AG20443 (cell line): Measurements from ENCODE around the gene CNPPD1.
A peak's percentile ranks its signal among the peaks of the same experiment; 100 is the strongest.

Source experiments
- DNase-seq: peaks from one replicate; pipeline ENCODE4 v3.0.0; 2012; ENCODE audit warnings: low spot score, mixed read lengths

Gene CNPPD1

DNA sequence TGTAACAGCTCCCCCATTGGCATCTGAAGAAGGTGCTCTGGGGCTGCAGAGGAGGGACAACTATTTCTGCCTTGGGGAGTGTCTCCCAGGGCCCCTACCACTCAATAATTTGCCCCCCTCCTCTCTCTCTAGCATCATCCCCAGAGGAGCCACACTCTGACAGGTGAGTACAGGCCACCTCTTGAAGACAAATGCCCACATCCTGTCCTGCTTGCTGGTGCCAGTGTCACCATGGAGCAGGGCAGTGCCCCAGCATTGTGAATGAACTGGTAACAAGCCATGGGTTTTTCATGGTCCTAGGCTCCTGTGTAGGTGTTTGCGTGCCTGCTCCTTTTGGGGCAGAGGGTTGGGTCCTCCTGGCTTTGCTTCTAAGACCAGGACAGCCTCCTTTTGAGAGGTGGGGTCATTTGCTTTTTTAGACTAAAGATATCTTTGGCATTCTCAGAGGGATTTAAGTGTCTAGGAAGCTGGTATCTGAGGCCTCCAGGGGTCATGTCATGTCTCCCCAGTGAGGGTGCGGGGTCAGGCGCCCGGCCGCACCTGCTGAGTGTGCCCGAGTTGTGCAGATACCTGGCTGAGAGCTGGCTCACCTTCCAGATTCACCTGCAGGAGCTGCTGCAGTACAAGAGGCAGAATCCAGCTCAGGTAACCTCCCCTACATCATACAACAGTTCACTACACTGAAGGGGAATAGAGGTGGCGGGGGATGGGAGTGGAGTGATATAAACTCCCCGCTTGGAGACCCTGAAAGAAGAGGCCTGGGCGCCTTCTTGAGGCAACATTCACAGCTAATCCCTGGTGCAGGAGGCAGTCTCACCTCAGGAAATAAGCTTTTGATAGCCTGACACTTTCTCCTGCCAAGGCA is 3.1 kb upstream of the CNPPD1 start:
- DNase-seq: no peak

DNA sequence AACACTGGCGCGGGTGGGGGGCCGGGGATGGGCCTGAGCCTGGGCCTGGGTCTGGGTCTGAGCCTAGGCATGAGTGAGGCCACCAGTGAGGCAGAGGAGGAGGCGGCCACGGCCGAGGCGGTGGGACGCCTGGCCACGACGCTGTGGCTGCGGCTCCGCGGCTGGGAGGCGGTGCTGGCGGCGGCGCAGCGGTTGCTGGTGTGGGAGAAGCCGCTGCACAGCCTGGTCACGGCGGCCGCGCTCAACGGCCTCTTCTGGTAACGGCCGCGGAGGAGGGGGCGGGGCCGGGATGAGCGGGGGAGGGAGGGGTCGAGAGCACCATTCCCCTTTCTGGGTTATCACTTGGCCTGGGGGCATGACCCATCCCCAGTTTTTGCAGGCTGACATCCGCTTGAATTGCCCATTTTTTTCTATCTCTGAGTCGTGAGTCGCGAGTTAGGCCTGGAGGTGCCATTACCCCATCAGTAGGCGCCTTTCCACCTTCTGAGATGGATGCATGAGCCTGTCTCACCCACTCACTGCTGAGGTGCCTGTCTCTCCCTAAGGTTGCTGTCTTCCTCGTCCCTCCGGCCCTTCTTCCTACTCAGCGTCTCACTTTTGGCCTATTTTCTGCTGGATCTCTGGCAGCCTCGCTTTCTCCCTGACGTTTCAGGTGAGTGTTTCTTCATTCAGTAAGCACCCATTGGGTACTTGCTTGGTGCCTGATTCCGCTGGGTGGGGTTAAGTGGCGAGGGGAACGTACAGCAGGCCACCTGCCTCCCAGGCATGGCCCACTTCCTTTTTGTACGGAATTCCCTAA is 1.9 kb upstream of the CNPPD1 start:
- DNase-seq: peak; percentile 62

DNA sequence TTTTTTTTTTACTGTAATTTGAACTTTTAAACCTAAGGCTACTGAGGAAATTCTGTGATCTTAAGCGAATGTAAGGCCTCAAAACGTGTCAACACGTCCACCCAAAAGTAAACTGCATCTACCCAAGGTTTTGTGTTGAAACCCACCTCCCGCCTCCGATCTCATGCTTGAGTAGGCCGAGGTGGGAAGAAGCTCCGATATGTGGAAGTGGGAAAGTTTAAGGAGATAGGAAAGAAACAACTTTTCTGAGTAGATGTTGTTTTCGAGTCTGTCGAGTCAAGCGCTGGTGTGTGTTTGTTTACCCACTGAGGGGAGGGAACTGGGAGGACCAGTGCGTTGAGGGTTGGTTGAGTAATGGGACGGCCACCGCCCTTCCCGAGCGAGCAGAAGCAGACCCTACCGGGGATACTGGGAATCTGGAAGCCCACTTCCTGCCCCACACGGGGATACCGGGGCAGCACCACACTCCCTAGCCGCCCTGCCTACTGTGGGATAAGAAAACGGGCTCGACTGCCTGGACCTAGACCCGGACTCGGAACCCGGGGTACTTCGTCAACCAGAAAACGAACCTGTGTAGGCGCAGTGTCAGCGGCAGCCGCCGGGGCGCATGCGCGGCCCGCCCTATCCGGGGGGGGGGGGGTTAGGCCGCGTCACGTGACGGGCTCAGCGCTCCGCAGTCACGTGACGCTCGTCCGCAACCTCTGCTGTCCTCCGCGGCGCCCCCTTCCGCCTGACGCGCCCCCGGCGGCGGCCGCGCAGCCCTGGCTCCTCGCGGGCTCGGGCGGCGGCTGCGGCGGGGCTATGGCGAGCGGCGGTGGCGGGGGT is 1.0 kb upstream of the CNPPD1 start, which contains the start of gene RETREG2:
TSS of gene RETREG2 (plus strand) at position 724 of the 825 bp plus-strand sequence. CDS start at position 802, 78 bp downstream.
- peak; percentile 100 for DNase-seq

DNA sequence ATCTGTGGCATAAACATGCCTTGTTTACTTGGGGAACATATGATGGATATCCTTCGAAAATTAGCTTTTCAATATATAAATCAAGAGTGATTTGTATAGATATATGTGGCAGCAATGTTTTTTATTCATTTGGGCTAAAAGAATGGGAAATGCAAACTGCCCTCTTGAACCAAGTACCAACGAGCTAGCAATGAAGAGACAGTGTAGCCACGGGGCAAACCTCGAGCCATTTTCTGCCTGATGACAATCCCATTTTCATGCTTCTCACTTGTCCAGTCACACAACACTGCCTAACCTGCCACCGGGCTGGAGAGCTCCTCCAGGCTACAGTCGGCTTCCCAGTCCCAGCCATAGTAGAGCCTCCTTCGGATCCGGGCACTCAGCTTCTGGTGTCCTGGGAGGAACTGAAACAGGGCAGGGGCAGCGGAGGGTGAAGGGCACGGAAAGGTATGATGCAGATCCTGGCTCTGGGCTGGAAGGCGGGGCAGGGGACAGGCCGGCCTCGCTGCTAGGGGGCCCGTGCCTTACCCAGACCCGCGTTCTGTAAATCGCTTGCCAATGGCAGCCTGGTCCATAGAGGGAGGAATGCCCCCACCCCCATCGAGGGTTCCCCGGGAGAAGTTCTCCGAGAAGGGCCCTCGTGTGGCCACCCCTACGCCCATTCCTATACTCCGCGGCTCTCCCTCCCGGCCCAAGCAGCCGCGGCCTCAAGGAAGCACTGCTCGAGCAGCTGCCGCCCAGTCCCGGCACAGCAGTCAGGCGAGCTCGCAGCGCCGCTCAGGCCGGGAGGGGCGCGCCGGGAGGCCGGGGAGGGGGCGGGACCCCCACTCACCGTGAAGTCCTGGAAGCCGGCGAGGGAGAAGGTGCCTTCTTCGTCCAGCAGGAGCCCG is 552 bp downstream of the CNPPD1 start:
- peak; percentile 41 for DNase-seq

DNA sequence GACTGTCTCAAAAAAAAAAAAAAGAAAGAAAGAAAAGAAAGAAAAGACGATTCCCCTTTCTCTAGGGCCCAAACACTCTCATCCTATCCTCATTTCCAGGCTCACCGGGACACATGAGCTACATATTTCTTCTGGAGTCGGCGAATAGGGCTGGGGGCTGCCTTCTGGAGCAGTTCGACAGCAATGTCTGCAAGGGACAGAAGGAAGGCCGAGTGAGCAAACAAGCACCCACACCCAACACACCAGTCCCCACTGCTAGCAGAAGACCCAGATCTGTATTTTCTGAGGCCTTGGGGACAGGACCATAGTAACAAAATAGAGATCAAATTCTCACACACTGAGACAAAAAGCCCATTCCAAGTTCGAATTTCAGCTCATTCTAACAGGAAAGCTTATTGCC is 1.2 kb downstream of the CNPPD1 start:
- no peak for DNase-seq

DNA sequence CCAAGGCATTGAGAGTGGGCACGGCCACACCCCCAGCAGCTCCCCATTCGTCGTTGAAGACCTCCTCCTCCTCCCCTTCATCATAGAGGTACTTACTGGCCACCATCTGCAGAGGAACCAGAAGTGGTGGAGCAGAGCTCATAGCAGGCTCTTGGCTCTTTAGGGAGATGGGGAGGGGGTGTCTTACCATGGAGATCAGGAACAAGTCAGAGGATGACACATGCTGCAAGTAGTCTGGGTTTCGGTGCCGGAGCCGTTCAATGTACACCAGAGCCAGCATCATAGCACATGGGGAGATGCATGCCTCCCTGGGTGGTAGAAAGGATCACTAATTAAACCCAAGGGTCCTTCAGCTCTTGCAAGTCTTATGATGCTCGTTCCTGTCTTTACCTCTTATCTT is 1.9 kb downstream of the CNPPD1 start:
- DNase-seq: no peak

DNA sequence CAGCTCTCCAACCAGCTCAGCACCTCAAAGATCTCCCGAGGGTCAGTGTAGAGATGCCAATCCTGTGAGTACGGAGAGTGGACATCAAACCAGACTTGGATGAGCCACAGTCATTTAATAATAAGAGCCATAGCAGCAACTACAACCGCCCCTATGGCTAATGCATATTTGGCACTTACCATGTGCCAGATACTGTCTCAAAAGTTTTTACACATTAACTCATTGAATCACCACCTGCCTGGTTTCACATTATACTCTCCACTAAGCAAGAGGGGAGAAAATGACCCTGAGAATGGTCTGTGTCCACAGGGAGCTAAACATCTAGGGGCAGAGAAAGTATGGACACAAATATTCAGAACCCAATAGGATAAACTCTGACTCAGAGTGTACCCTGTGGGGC is 2.6 kb downstream of the CNPPD1 start:
- DNase-seq: no peak

DNA sequence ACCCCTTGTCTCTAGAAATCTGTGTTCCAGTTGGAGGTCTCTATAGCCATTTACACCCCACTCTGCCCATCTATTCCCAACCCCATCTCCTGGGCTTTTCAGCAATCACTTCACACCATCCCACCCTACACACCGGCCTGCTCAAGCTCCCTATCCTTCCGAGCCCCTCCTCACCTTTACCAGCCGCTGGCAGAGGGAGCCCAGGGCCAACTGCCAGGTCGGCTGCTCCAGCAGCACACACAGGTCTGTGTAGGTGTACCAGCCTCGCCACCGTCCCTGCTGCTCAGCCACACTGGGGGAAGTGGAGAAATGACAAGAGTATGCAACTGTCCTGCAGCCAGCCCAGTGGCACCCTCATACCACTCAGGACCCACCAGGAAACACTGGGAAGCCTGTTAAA is 3.5 kb downstream of the CNPPD1 start:
- no peak for DNase-seq

DNA sequence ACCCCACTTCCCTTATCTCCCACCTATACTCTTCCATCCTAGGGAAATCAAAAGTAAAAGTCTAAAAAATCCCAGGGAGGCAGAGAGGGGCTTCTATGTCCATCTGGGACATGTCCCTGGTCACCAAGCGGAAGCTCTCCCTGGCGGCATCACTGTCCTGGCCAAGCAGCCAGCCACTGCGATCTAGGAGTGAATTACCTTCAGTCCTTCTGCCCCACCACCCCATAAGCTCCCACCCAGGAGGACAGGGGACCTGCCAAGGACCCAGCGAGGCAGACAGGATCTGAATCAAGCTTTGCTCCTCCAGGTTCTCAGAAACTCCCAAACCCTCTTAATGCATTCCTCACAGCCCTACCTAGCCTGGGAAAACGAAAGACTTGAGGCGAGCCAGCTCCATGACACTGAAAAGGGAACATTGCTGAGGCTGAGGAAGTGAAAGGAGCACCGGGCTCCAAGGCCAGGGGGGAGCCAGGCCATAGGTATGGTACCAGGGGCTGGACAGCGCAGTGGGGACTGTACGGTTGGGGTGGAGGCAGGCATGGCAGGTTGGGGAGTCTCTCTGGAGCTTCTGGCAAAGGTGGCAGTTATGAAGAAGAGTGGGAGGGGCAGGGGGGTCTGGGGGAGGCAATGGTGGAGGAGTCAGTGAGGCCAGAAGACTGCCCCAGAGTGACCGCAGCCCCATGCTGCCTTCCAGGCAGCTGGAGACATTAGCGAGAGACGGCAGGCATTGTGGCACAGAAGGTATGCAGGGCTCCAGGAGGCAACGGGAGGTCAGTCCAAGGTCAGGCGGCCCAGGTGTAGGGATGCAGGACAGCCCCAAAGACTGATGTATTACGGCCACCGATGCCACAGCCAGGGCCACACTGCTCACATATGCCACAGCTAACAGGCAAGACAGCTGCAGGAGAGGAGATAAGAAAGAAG is 4.2 kb downstream of the CNPPD1 start:
- DNase-seq: no peak

DNA sequence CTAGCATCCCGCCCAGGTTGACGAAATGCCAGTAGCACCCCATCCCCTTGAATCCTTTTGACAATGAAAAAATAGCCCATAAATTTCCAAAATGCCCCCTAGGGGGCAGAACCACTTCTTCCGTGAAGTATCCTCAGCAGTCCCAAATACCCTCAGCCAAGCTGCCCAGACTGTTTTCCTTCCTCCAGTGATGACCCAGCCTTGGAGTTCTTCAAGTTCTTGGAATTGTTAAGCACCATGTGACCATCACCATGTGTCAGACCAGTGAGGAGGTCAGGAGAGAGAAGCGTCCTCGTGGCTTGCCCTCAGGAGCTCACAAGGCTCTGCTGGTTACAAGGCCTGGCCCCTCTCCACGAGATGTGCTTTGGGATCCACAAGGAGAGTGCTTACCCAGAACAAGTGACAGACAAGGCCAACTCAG is 5.5 kb downstream of the CNPPD1 start:
- DNase-seq: peak; percentile 86

DNA sequence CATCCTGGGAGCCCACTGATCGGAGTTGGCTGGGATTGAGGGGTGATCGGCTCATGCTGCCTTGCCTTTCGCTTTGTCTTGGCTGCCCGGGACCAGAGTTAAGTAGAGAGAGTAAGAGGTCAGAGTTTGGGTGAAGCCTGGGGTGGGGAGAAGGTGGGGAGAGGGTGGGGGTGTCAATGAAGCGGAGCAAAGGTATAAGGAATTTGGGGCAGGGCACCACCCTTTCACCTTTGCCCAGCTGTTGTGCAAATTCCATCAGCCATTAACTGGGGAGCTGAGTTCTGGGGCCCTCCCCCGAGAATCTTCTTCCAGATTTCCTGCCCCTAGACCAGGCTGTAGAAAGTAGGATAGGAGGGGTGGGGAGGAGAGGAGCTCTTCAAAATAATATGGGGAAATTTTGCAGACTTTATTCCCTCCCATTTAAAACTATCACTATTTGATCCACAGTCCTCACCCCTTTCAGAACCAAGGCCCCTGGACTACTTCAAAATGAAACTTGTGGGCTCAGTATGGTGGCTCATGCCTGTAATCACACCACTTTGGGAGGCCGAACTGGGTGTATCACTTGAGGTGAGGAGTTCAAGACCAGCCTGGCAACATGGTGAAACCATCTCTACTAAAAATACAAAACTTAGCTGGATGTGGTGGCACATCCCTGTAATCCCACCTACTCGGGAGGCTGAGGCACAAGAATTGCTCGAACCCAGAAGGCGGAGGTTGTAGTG is 6.6 kb downstream of the CNPPD1 start, which contains the start of gene SLC23A3:
TSS of gene SLC23A3 (minus strand) at position 100 of the 725 bp plus-strand sequence. CDS start at position 55, 45 bp downstream.
- DNase-seq: no peak

DNA sequence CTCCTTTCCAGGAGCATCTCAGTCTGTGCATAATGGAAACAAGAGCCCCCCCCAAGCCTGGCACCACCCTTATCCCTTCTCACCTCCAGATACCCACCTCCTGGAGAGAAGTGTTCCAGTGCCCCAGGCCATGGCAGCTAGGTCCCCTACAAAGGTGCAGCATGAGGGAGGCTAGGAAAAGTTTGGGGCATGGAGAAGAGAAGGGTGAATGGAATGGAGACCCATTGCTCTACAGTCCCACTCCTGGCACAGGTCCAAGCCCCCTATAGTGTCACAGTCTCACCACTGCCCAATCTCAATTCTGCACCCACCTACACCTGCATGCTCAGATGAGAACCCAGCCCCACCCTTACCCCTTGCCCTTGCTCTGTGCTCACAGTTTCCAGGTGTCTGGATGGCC is 7.8 kb downstream of the CNPPD1 start:
- no peak for DNase-seq

DNA sequence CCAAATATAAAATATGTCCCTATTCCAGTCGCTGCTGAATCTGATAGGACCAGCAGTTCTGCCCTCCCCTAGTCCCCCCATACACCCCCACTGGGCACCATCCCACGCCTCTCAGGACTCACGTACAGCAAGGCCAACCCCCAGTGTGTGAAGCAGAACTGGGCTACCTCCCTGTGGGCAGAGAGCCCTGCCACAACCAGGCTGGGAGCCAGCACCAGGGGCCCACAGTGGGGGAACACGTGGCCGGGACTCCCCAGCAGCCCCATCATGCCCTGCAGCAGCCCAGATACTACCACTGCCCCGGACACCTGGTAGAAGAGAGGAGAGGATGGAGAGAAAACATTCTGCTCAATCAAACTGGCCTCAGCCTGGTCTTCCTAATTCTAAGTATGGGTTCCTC is 8.2 kb downstream of the CNPPD1 start:
- no peak for DNase-seq

DNA sequence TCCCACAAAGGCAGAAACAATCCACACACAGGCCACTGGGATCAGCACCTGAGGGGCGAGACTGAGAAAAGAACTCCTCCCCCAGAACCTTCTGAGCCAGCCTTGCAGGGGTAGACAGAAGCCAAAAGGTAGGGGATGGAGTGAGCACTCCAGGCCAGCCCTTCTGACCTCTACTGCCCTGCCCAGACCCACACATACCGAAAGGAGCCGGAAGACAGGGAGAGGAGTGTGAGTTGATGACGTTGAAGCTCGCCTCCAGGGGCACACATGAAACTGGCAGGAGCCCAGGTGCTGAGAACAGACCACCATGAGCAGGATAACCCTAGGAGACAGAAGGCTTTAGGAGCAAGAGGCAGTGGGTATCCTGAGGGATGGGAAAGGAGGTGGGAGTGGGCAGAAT is 8.7 kb downstream of the CNPPD1 start:
- DNase-seq: no peak

DNA sequence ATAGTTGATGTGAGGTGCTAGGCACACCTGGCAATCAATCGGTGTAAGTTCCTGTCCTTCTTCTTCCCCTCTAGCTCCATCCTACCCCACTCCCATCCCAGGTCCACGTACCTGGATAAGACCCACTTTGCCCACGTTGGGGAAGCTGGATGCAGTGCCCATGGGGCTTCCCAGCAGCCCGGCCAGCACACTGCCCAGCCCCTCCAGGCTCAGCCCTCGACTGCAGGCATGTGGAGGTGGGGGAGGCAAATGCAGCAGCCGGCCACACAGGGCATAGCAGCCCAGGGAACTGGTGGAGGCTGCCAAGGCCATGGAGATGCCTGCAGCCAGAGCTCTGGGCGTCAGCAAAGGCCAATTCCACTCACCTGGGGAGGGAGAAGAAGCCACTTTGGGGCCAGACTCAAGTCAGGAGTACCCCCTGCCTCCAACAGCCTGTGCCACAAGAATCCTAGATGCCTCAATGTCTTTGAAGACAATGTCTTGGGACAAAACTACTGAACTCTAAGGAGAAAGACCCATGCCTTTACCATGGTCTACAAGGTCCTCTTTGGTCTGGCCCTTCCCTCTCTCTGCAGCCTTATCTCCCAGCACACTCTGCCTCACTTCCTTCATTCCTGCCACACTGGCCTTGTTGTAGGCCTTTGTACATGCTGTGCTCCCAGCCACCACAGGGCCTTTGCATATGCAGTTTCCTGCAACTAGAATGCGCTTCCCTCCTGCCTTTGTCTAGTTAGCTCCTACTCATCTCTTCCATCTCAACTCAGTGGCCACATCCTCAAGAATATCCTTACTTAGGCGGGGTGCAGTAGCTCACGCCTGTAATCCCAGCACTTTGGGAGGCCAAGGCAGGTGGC is 11.4 kb downstream of the CNPPD1 start:
- DNase-seq: no peak

DNA sequence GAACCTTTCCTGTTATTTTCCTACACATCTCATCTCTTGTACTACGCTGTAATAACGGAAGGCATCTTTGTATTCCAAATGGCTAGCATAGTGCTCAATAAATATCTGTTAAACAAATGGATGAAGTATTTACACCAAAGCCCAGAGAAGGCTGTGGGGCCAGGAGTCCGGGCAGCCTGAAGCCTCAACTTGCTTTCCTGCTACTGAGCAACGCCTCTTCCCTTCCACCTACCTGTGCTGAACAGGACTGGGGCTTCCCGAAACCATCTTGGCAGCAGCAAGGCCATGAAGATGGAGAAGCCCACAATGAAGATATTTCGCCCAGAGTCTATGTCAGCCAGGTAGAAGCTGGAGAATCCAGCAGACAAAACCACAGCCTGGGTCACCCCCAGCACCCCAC is 13.6 kb downstream of the CNPPD1 start:
- no peak for DNase-seq

DNA sequence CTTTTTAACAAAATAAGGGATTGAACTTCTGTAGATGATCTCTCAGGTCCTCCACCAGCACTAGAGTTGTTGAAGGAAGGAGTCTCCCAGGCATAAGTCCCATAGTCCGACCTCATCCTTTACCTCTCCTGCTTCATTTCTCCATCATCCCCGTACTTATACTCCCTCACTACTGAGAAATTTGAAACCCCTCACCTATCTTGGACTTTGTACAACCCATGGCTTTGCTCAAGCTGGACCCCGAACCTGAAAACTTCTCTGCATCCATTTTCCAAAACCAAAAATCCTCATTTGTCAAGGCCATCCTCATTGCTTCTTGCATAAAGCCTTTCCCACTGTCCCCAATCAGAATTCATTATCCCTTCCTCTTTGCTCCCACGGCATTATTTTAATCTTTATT is 15.6 kb downstream of the CNPPD1 start:
- DNase-seq: no peak
